HG03521 (cell line): Measurements from ENCODE around the gene IL6R.

Experiments used
- ATAC-seq: cut with Tn5 transposase; IDR thresholded peaks from one replicate; pipeline ENCODE4 v1.9.1; 2021; ENCODE audit warnings: mild to moderate bottlenecking, moderate library complexity; ENCODE audit not compliant: unreplicated experiment

The IL6R gene

DNA sequence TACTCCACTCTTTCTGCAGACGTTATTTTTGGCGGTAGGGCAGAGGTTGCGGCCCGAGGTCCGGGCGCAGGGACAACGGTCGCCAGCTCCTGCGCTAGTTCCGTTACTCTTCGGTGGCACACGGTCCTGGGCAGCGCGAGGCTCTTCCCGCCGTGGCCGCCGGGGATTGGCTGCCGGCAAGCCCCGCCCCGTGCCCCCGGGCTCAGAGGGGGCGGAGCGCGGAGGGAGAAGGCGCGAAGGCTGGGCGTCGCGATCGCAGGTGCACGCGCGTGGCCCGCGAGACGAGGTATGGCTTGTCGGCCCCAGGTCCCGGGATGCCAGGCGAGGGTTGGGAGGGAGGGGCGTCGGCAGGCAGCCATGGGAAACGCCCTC lies 97.6 kb downstream of the IL6R start:
- ATAC-seq, result no peak

GRCh38 chr1:154503898-154504297 lies 98.8 kb downstream of the IL6R start:
- no peak for ATAC-seq

GRCh38 chr1:154512760-154513159 lies 107.6 kb downstream of the IL6R start:
- no peak for ATAC-seq

DNA sequence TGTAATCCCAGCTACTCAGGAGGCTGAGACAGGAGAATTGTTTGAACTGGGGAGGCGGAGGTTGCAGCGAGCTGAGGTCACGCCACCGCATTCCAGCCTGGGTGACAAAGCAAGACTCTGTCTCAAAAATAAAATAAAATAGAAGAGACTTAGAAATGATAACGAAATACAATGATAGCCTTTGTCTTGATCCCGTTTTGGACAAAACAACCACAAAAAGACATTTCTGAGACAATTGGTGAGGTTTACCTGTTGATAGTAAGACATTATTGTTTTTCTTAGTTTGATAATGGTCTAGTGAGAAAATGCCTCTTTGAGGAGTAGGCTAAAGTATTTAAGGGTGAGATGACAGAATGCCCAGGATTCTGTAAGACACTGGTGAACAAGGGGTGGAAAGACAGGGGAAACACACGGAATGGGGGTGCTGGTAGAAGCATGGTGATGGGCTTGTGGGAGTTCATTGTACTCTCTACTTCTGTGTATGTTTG lies 109.0 kb downstream of the IL6R start:
- ATAC-seq, result no peak

DNA sequence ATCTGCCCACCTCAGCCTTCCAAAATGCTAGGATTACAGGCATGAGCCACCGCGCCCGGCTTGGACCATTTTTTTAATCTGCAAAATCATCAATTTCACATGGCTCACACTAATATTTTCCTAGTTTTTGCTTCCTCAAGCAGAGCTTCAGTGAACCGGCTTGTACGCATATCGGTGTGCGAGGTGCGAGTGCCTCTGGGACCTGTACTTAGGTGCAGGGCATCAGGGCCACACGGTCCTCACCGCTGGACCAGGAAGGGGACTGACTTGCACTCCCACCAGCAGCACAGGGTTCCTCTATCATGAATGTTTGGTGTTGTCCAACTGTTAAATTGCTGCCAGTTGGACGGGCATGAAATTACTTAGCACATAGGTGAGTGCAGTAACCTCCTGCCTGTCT lies 112.5 kb downstream of the IL6R start:
- no peak for ATAC-seq
